Hair follicular keratinocyte (primary cell): Measurements from ENCODE around the gene ELF1. TPM values are rescaled to one million over a fixed set of nuclear protein-coding genes. Genes with fewer than 3 reads are reported as not detected.

ENCODE experiments used
- total RNA-seq: library from RNA; depleted of rRNA; stranded (reverse); fragments of >200 nt; gene quantifications from 2 replicates; pipeline ENCODE4 v1.2.3, GENCODE V29; 2015

The ELF1 gene
- 20.2 and 30.8 TPM in 2 replicates for total RNA-seq

DNA sequence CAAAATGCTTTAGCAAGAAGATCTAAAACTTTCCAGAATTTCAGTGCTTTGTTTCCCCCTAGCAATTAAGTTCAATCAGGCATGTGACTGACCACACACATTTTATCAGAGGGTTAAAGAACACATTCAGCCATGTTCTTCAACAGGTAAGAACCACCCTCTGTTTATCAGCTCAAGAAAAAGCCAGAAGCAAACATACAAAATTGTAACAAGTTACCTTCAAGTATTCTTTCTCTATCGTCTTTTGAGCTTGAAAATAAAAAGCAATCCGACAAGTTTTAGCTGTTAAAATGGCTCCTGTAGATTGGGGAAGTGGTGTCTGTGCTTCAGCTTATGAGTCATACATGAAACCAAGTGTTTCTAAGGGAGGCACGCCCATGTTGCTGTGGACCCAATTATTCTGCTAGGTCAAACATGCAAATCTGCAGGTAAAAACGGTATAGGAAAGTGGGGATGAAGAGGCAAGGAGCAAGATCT lies at the start of gene ELF1:
Gene ELF1, minus strand, starts transcription at position 306 of the 477 bp plus-strand sequence. CDS start 37,262 bp downstream, outside the sequence.

GRCh38 chr13:41061075-41061913 lies 42.2 kb upstream of the ELF1 start, which contains the start of gene WBP4:
Gene WBP4, plus strand, starts transcription at chr13:41061509. Its CDS starts 165 bp downstream, at chr13:41061674.

Other genes starting within 250 kb of the ELF1 start
- 19.4 and 24.8 TPM in 2 replicates for gene MRPS31, start 248.1 kb downstream of the ELF1 start, total RNA-seq
- 18.1 and 21.6 TPM in 2 replicates for gene SLC25A15, start 229.7 kb downstream of the ELF1 start, total RNA-seq
- 7.1 and 7.3 TPM in 2 replicates for gene WBP4, start 42.2 kb upstream of the ELF1 start, total RNA-seq
- gene KBTBD6, start 113.5 kb upstream of the ELF1 start, total RNA-seq, result 6.3 and 6.8 TPM in 2 replicates
- gene KBTBD7, start 175.3 kb upstream of the ELF1 start, total RNA-seq, result 2.8 and 3.0 TPM in 2 replicates
- 5.0 and 5.4 TPM in 2 replicates for gene MTRF1, start 244.3 kb upstream of the ELF1 start, total RNA-seq